GM21390 (cell line): ENCODE data around the gene RETSAT.
"Not testable (repeated sequence)": the region's sequence is repeated elsewhere in the genome, so short reads cannot be mapped to it uniquely, and the experiment has no call there.

Experiments used
- ATAC-seq: cut with Tn5 transposase; IDR thresholded peaks from one replicate; pipeline ENCODE4 v1.9.1; 2021; ENCODE audit not compliant: unreplicated experiment

RETSAT gene

DNA sequence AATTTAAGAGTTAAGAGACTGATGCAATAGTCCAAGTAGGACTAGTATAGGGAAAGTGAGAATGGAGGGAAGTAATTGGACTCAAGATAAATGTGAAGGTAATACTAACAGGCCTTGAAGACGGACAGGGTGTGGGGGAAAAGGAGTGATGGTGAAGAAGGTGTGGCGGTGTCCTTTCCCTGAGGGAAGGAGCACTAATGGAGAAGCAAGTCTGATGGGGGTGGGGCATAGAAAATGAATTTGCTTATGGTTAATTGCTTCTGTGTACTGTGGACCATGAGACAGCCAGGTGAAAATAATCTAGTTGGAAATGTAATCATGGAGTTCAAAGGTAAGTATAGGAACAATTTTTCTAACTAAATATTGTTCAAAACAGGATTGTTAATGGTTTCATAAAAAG lies 19.4 kb downstream of the RETSAT start:
- no peak for ATAC-seq

DNA sequence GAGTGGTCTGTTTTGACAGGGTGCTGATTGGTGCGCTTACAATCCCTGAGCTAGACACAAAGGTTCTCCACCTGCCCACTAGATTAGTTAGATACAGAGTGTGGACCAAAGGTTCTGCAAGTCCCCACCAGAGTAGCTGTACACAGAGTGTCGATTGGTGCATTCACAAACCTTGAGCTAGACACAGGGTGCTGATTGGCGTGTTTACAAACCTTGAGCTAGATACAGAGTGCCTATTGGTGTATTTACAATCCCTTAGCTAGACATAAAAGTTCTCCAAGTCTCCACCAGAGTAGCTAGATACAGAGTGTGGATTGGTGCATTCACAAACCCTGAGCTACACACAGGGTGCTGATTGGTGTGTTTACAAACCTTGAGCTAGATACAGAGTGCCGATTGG lies 20.5 kb downstream of the RETSAT start:
- ATAC-seq, result not testable (repeated sequence)

DNA sequence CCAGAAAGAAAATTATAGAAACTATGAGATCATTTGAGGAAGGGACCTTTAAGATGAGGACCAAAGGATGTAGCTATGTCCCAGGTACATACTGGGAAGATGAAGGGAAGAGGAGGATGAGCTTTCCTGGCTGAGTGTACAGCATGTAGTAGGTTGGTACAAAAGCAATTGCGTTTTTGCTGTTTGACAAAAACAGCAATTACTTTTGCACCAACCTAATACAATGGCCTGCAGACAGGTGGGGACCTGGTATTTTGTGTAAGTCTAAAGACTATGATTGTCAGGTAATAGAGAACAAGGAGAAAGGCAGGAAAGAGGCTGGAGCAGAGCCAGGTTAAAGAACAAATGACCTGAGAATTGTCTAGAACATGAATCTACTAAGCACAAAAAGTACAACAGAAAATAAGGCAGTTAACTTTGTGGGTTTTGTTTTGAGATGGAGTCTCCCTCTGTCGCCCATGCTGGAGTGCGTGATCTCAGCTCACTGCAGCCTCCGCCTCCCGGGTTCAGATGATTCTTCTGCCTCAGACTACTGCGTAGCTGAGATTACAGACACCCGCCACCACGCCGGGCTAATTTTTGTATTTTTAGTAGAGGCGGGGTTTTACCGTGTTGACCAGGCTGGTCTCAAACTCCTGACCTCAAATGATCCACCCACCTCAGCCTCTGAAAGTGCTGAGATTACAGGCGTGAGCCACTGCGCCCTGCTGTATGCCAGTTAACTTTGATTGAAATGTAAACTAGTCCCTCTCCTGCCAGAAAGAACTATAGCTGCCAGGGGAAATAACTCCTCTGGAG lies 23.3 kb downstream of the RETSAT start:
- no peak for ATAC-seq

DNA sequence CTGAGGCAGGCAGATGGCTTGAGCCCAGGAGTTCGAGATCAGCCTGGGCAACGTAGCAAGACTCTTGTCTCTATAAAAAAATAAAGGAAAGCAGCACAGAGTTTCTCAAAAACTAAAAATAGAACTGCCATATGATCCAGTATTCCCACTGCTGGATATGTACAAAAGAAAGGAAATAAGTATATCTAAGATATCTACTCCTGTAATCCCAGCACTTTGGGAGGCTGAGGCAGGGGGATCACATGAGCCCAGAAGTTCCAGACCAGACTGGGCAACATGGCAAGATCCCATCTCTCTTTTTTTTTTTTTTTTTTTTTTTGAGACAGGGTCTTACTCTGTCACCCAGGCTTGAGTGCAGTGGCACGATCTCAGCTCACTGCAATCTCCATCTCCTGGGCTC lies 24.6 kb downstream of the RETSAT start:
- ATAC-seq, result not testable (repeated sequence)

DNA sequence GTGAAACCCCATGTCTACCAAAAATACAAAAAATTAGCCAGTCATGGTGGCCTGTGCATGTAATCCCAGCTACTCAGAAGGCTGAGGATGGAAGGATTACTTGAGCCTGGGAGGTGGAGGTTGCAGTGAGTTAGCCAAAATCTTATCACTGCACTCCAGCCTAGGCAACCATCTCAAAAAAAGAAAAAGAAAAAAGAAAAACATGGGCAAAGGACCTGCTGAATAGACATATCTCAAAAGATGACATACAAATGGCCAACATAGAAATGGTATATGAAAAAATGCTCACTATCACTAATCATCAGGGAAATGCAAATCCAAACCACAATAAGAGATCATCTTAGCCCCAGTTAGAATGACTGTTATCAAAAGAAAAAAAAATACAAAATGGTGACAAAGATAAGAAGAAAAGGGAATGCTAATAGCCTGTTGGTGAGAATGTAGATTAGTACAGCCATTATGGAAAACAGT lies 25.1 kb downstream of the RETSAT start:
- no peak for ATAC-seq

DNA sequence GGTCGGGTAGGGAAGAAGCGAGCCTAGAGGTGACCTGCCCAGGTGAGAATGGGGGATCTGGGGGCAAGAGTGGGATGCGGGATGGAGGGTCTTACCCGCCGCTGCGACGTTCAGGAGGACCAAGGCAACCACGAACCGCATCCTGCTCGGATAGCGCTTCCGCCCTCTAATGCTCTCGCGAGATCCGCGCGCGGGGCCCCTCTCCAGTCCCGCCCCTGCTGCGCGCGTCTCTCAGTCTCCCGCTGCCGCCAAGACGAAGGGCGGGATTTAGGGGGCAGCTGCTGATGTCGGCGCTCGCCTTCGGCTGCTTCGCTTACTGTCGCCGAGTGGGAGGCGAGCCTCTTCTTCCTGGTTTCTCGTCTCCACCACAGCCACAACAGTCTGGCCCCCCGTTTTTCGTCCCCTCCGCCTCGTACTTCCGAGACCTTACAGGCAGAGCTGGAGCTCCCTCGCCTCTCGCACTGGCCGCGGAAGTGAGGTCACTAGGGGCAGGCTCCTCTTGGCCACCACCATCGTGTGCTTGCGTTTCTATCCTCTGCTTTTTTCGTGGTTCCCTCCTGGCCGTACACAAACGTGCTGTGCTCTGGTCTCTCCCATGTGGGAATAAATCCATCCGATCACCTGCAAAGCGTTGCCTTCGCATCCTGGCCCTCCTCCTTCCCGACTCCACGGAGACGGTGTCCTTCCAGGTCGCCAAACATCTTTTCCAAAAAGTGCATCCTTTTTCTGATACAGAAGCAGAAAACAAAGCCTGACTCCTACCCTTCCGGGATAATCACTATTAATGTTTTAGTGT lies 26.3 kb downstream of the RETSAT start, which contains the start of gene TGOLN2:
Gene TGOLN2, minus strand, starts transcription at position 168 of the 796 bp plus-strand sequence. Its CDS starts 27 bp downstream, at position 141.
- peak; percentile 83 for ATAC-seq

DNA sequence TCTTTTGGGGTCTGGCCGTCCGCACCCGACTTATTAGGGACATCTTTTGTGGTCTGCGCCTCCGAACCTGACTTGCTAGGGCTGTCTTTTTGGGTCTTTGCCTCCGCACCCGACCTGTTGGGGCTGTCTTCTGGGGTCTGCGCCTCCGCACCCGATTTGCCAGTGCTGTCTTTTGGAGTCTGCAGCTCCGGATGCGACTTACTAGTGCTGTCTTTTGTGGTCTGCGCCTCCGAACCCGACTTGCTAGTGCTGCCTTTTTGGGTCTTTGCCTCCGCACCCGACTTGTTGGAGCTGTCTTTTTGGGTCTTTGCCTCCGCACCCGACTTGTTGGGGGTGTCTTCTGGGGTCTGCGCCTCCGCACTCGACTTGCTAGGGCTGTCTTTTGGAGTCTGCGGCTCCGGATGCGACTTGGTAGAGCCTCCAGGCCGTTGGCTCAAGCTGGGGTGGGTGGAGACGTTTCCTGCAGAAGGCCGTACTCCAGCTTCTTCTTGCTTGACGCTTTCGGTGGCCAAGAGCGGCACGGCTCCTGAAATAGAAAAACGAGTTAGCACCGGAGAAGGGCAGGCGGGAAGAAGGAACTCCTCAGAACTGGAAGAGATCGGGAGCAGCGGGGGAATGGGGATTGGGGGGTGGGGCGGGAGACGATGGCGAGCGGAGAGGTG lies 27.0 kb downstream of the RETSAT start:
- peak; percentile 32 for ATAC-seq

DNA sequence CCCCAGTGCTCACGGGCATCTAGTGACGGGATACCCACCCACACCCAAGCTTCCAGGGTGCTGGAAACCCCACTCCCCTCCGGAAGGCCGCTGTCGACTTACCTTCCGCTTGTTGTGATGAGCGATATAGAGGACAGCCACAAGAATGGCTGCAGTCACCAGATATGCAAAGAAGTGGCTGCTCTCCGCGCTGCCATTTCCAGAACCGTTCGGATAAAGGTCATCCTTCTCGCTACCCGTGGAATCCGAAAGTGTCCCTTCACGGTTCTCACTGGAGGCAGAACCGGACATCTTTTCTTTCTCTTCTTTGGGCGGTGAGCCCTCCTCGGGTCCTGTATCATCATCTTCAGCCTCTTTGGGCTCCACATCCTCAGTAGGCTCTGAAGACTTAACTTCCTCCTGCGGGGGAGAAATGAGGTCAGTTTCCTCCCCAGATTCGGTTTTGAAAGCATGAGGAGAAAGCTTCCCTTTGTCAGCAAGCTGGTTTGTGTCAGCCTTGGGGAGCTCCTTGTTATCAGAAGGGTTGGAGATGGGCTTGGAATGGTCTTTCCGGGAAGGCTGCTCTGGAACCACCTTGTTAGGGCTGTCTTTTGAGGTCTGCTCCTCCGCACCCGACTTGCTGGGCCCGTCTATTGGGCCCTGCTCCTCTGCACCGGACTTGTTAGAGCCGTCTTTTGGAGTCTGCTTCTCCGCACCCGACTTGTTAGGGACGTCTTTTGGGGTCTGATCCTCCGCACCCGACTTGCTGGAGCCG lies 27.7 kb downstream of the RETSAT start:
- ATAC-seq, result peak; percentile 36

DNA sequence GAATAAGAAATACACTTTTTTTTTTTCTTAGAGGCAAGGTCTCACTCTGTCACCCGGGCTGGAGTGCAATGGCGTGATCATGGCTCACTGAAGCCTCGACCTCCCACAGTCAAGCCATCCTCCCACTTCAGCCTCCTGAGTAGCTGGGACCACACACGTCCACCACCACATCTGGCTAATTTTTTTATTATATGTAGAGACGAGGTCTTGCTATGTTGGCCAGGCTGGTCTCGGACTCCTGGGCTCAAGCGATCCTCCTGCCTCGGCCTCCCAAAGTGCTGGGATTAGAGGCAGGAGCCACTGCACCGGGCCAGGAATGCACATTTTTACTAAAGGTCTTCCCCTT lies 28.9 kb downstream of the RETSAT start:
- no peak for ATAC-seq

DNA sequence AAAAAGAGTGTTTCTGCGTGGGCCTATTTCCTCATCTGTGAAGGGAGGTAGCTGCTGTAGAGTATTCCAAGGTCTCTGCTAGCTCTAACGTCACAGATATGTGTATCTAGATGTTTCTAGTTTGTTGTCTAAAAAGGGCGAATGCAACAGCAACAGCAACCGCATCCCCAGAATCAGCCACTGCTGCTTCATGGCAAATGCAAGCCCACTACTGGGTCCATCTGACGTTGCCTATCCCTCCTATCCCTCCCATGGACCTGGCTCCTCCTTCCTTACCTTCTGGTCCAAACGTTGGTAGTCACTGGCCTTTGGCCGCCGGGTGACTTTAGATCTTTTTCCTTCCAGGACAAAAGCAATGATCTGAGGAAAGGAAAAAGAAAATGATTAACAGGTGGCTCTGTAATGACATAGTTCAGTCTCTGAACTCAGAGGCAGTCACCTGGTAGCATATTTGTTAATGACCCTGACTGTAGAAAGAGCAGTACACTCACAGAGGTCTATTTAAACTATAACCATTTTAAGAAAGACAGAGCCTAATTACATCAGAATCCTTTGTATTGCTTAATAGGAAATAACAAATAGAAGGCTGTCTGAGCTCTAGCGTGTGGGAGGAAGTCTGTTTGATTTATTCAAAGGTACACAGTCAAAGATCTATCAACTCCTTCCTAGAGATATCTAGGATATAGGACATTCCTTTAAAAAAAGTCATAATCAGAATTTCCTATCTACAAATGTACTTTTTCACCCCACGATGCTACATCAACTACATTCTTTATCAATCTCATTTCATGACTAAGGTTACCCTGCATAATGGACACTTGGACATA lies 29.5 kb downstream of the RETSAT start:
- ATAC-seq, result no peak

DNA sequence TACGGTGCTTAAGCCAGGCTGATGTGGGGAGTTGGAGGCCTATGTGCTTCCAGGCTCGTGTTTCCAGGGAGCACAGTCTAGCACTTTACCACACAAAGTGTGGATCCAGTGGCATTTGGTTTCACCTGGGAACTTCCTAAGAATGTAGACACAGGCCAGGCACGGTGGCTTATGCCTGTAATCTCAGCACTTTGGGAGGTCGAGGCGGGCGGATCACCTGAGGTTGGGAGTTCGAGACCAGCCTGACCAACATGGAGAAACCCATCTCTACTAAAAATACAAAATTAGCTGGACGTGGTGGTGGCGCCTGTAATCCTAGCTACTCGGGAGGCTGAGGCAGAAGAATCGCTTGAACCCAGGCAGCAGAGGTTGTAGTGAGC lies 30.4 kb downstream of the RETSAT start:
- not testable (repeated sequence) for ATAC-seq

DNA sequence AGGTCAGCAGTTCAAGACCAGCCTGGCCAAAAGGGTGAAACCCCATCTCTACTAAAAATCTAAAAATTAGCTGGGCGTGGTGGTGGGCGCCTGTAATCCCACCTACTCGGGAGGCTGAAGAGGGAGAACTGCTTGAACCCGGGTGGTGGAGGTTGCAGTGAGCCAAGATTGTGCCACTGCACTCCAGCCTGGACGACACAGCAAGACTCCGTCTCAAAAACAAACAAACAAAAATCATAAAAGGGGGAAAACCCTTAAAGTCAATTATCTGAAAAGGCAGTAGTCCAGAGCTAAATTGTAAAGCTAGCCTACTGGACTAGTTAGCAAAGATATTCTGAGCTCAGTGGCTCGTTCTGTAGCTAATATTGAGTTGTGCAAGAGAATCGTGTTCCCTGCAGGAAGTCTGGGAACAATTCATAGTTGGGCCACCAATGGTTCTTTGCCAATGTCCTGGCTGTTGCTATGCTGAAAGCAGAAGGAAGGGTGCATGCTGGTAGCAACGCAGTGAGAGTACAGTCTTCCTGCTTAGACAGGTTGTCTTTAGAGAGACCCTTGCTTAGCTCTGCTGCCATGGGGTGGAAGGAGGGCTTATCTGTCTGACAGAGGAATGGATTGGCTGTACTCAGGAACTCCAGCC lies 30.9 kb downstream of the RETSAT start:
- no peak for ATAC-seq

DNA sequence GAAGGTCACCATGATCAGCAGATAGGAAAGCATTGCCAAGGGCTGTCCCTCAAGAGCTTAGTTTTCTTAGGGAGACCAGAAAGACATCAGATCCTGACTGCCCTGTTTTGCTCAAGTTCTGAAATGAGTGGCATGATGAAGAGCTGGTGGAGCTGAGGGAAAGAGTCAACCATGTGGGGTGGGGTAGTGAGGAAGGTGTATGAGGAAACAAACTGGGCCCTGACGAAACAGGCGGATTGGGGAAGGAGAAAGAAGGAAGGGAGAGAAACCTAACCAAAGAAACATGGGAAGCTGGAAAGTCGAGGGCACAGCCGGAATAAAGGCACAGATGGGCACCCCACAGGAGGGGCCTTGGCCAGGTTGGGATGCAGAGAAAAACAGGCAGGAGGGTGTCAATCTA lies 34.5 kb downstream of the RETSAT start:
- ATAC-seq, result no peak

DNA sequence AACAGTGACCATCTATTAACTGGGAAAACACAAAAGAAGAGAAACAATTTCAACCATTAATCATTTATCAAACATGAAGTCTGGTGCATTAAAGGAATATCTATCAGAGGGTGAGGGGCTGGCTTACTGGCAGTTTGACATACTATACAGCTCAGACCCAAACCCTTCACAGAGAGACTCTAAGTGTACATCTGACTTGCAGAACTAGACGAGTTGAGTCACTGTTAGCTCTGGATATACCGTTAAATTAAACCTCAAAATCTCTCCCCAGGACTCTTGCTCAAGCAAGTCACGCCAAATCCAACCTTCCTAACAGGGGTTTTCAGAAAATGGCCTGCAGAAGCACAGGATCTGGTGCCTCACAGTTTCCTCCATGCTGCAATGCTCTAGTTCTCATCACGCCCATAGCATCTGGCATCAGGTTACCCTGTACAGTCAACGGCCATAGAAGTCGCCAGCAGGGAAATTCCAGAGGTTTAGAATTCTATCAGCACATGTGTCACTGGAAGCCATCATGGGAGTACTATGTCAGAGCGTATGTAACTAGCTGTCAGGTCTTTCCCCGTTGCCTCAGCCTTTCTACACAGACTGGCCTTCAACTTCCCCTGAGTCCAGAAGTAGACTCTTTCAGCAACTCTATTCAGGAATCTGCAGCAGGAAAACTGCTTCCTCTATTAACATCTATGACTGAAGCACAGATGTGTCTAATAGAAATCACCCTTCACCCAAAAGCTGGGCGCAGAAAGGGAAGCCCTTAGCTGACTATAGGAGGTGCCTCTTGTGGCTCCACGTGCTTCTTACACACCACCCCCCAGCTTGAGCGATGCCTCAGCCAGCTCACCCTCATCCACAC lies 35.9 kb downstream of the RETSAT start:
- no peak for ATAC-seq

DNA sequence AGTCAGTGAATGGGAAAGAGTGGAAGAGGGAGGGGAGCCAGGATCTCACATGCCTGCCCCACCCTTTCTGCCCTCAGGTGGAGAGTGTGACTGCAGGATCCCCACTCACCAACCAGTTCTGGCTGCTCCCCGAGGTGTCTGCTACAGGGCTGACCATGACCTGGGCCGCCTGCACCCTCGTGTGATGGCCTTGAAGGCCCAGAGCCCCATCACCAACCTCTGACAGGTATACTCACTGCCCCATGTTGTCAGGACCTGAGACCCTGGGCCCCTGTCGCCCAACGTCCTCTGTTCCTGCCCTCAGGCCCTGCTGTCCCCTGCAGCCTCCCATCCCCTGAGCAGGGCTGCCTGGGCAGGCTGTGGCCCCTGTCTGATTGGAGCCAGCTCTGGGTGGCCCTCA lies 38.4 kb downstream of the RETSAT start:
- not testable (repeated sequence) for ATAC-seq

DNA sequence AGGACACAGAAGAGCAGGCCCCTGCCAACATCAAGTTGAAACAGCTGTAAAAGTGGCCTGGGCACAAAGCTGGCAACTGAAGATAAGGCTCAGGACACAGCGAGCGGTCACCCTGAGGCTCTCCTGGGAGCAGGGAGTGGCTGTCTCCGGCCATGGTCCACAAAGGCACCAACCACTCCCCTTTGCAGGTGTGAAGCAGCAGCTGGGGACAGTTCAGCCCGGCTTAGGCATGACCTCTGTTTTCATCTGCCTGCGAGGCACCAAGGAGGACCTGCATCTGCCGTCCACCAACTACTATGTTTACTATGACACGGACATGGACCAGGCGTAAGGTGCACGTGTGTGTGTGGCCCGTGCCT lies 39.5 kb downstream of the RETSAT start:
- no peak for ATAC-seq

DNA sequence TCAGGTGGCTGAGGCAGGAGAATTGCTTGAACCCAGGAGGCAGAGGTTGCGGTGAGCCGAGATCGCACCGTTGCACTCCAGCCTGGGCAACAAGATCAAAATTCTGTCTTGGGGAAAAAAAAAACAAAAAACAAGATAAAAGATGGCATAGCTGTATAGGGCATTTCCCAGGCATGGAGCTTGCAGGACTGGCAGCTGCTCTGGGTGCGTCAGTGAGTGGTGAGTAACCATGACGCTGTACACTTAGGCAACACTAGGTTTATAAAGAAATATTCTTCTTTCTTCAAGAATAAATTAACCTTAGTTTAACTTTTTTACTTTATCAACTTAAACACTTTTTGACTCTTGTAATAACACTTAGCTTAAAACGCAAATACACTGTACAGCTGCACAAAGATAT lies 41.9 kb downstream of the RETSAT start:
- ATAC-seq, result no peak

DNA sequence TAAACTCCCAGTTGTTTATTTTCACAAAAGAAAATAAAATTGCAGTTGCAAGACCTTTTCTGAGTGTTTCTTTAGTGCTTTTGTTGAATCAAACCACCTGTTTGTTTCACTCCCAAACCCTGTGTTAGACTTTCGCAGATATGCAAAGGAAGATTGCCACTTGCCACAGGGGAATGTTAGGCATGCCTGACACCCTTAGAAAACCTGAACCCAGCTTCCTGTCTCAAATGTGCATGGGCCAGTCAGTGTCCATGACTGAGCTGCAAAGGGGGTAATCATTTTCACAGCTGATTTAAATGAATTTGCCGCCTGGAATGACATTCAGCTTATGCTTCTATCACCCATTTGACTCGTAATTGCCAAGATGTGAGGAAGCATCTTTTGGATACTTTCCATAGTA lies 44.0 kb downstream of the RETSAT start:
- peak; percentile 55 for ATAC-seq
